Activated CD4-positive, alpha-beta T cell treated with anti-CD3 and anti-CD28 coated beads, Interleukin-2, amount 10 ng/mL, durations not matched to agents 24 days and 14 days (primary cell): Measurements from ENCODE around the gene RPA3. TPM values are rescaled to one million over a fixed set of nuclear protein-coding genes. Genes with fewer than 3 reads are reported as not detected.

Source experiments
- DNase-seq: peaks from one replicate; pipeline ENCODE4 v3.0.0; 2022
- H3K27ac Mint-ChIP-seq: one replicate; pipeline ENCODE4 v1.8.0; 2022; ENCODE audit warnings: mild to moderate bottlenecking, mixed read lengths
- H3K27me3 Mint-ChIP-seq: one replicate; pipeline ENCODE4 v1.8.0; 2022; ENCODE audit warnings: mixed read lengths
- H3K36me3 Mint-ChIP-seq: one replicate; pipeline ENCODE4 v1.8.0; 2022; ENCODE audit warnings: low read depth, mild to moderate bottlenecking, mixed read lengths
- H3K4me1 Mint-ChIP-seq: one replicate; pipeline ENCODE4 v1.8.0; 2021; ENCODE audit warnings: mixed read lengths
- H3K4me3 Mint-ChIP-seq: one replicate; pipeline ENCODE4 v1.8.0; 2022; ENCODE audit warnings: mild to moderate bottlenecking, moderate library complexity, mixed read lengths
- H3K9me3 Mint-ChIP-seq: one replicate; pipeline ENCODE4 v1.8.0; 2021; ENCODE audit warnings: mixed read lengths
- intact Hi-C: fragments of 100-400 bp; cut with micrococcal nuclease; formaldehyde crosslinking; loops from one replicate; pipeline ENCODE4 v1.15.1; 2023
- total RNA-seq: library from RNA; stranded (reverse); gene quantifications from 2 replicates; pipeline ENCODE4 v1.2.3, GENCODE V29; 2022

Gene RPA3
- total RNA-seq, 1 donor from 2014 or later: 93.0 TPM

- no peak overlapping the region for H3K4me3 Mint-ChIP-seq
- no peak for DNase-seq
- intact Hi-C loops: no loop called here
- H3K4me1 Mint-ChIP-seq: no peaks in the 10 kb centered on the region
- no peaks in the 10 kb centered on the region for H3K27me3 Mint-ChIP-seq
- H3K9me3 Mint-ChIP-seq: no peaks in the 10 kb centered on the region
- H3K27ac Mint-ChIP-seq: no peak overlapping the region
- H3K36me3 Mint-ChIP-seq: no peaks in the 10 kb centered on the region
Measured at GRCh38 chr7:7745258-7745657, 26.9 kb upstream of the RPA3 start.

GRCh38 chr7:7742223-7742622, 23.8 kb upstream of the RPA3 start:
- Mint-ChIP-seq H3K4me3 (no peak overlapping the region), H3K27me3 (no peaks in the 10 kb centered on the region), H3K27ac (no peak overlapping the region), H3K9me3 (no peaks in the 10 kb centered on the region), H3K4me1 (peaks cover 2% of the 10 kb centered on the region), H3K36me3 (no peaks in the 10 kb centered on the region)
- intact Hi-C loops: no loop called here
- DNase-seq: no peak

DNA sequence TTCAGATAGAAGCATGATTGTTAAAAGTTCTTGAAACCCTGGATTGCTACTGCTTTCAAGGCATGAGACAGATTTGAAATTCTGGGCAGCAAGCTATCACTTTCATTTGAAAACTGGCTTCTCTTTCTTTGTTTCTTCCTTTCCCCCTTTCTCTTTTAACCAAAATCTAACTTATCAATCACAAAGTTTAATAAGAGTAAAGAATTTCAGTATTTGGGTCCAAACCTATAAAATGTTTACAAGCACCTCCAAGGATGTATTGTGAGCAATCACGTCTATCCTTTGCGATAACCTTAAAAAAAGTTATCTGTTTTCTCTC, 21.6 kb upstream of the RPA3 start:
- peaks cover 2% of the 10 kb centered on the region for H3K4me1 Mint-ChIP-seq
- no peaks in the 10 kb centered on the region for H3K27me3 Mint-ChIP-seq
- no peak overlapping the region for H3K27ac Mint-ChIP-seq
- H3K4me3 Mint-ChIP-seq: no peak overlapping the region
- no peak for DNase-seq
- no peaks in the 10 kb centered on the region for H3K36me3 Mint-ChIP-seq
- no peaks in the 10 kb centered on the region for H3K9me3 Mint-ChIP-seq
- intact Hi-C loops: no loop called here

DNA sequence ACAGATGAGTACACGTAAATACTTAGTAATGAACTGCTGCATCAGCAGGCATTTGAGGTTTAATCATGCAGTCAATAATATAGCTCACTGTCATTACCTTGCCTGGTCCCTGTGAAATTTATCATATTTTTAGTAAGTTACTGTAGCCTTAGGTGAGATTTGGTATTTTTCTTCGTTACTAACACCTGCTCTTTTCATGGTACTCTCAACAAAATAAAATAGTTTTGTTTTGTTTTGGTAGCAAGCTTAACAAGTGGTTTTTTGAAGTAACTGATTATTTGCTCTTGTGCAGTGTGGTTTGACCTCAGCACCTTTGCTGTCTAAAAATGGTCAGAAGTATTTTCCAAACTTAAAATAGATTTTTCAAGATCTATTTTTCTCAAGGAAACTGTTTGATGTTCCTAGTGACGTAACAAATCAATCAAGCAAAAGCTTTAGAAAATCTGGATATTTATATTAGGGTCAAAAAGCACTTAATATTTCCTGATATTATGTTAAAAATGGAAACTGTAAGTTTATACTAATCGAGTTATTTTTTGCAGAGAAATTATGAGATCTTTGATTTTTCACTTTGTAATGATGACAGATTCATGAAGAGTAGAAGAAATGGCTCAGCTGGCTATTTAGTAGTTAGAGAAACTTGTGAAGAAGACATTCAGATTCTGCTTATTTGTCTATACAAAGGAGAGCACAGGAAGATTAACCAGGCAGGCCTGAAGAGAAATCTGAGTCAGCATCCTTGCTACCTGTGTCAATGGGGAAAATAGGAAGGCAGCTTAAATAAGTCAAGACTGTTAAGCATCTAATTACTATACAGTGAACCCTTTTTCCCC, 21.0 kb upstream of the RPA3 start:
- no peaks in the 10 kb centered on the region for H3K9me3 Mint-ChIP-seq
- no peaks in the 10 kb centered on the region for H3K36me3 Mint-ChIP-seq
- intact Hi-C loops: no loop called here
- no peak for DNase-seq
- H3K27me3 Mint-ChIP-seq: no peaks in the 10 kb centered on the region
- no peak overlapping the region for H3K4me3 Mint-ChIP-seq
- no peak overlapping the region for H3K27ac Mint-ChIP-seq
- H3K4me1 Mint-ChIP-seq: peaks cover 2% of the 10 kb centered on the region

DNA sequence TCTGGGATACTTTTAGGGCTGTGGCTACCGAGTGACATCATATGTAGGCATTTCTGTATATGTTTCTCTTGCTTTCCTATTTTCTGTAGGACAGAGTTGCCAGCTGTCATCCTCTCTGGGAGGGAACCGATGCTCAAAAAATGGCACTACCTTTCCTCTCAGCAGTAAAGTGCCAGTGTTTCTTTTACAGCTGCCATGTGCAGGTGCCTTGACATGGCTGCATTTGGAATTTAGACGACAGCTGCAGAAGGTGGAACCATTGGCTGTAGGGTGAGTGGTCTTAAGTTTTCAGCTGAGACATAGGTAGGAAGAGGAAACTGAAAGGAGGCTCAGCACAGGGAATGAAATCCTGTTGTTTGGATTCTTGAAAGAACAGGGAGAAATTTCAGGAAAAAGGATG, 20.2 kb upstream of the RPA3 start:
- Mint-ChIP-seq H3K27ac (no peak overlapping the region), H3K9me3 (no peaks in the 10 kb centered on the region), H3K27me3 (no peaks in the 10 kb centered on the region), H3K4me3 (no peak overlapping the region), H3K4me1 (peaks cover 2% of the 10 kb centered on the region), H3K36me3 (no peaks in the 10 kb centered on the region)
- intact Hi-C loops: no loop called here
- DNase-seq: no peak

DNA sequence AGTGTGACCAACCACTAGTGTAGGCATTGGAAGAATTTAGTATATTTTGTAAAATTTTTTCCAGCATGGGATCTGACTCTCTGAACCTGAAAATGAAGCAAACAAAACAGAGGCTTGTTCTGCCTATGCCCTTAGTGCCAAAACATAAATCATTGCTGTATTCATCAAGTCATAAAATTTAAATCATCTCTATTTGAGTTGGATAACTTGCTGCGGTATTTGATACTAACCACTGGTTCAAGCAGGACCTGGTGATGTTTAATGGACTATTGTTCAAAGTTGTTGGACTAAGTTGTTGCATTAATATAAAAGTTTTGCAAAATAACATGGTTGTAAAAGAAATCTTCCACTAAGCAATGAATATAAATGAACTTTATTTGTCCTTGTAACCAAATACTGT, 19.8 kb upstream of the RPA3 start:
- Mint-ChIP-seq H3K27ac (no peak overlapping the region), H3K4me1 (peaks cover 2% of the 10 kb centered on the region), H3K9me3 (no peaks in the 10 kb centered on the region), H3K4me3 (no peak overlapping the region), H3K36me3 (no peaks in the 10 kb centered on the region), H3K27me3 (no peaks in the 10 kb centered on the region)
- intact Hi-C loops: no loop called here
- no peak for DNase-seq

DNA sequence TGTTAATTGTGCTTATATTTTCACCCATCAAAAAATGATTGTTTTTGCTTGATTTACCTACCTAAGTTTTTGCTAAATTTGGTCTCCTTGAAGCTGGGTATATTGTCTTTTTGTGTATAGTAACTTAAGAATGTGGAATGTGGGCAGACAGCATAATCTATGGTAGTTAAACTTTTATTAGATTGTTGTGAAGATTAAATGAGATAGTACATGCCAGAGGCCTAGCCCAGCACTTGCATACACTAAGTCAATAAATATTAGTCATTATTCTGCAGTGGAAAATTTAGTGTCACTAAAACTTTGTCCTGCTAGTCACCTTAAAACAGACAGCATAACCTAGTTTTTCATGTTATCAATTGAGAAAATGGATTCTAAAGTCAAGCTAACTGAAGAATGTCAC, 19.3 kb upstream of the RPA3 start:
- no peak overlapping the region for H3K4me3 Mint-ChIP-seq
- H3K27me3 Mint-ChIP-seq: no peaks in the 10 kb centered on the region
- intact Hi-C loops: no loop called here
- peaks cover 2% of the 10 kb centered on the region for H3K4me1 Mint-ChIP-seq
- DNase-seq: no peak
- no peaks in the 10 kb centered on the region for H3K36me3 Mint-ChIP-seq
- no peaks in the 10 kb centered on the region for H3K9me3 Mint-ChIP-seq
- no peak overlapping the region for H3K27ac Mint-ChIP-seq

DNA sequence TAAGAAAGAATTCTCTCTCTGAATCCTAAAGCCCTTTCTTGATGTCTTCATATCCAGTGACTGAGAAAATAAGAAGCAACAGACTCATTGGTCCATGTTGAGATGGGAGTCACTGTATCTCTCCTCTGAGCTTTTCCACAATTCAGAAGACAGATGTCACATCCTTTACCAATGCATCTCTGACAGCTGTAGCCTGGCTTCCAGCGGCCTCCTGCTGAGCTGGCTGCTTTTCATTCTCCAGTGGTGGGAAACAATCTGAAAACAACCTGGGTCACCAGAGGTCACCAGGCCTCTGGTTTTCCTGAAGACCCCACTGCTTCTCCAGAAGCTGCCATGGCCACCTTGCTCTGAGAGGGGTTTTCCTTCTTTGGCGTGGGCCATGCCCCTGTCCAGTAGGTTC, 18.3 kb upstream of the RPA3 start:
- H3K27me3 Mint-ChIP-seq: no peaks in the 10 kb centered on the region
- peaks cover 2% of the 10 kb centered on the region for H3K4me1 Mint-ChIP-seq
- intact Hi-C loops: no loop called here
- no peak overlapping the region for H3K4me3 Mint-ChIP-seq
- no peaks in the 10 kb centered on the region for H3K9me3 Mint-ChIP-seq
- H3K36me3 Mint-ChIP-seq: no peaks in the 10 kb centered on the region
- no peak for DNase-seq
- H3K27ac Mint-ChIP-seq: no peak overlapping the region

- no peak overlapping the region for H3K4me3 Mint-ChIP-seq
- H3K4me1 Mint-ChIP-seq: no peaks in the 10 kb centered on the region
- no peak for DNase-seq
- intact Hi-C loops: no loop called here
- no peak overlapping the region for H3K27ac Mint-ChIP-seq
- H3K27me3 Mint-ChIP-seq: no peaks in the 10 kb centered on the region
- H3K9me3 Mint-ChIP-seq: no peaks in the 10 kb centered on the region
- H3K36me3 Mint-ChIP-seq: no peaks in the 10 kb centered on the region
Measured at GRCh38 chr7:7732621-7733281, 14.3 kb upstream of the RPA3 start.

GRCh38 chr7:7731732-7732131, 13.3 kb upstream of the RPA3 start:
- no peak for DNase-seq
- peaks cover under 1% of the 10 kb centered on the region for H3K9me3 Mint-ChIP-seq
- intact Hi-C loops: no loop called here
- H3K27ac Mint-ChIP-seq: no peak overlapping the region
- no peaks in the 10 kb centered on the region for H3K4me1 Mint-ChIP-seq
- no peaks in the 10 kb centered on the region for H3K27me3 Mint-ChIP-seq
- no peak overlapping the region for H3K4me3 Mint-ChIP-seq
- no peaks in the 10 kb centered on the region for H3K36me3 Mint-ChIP-seq

DNA sequence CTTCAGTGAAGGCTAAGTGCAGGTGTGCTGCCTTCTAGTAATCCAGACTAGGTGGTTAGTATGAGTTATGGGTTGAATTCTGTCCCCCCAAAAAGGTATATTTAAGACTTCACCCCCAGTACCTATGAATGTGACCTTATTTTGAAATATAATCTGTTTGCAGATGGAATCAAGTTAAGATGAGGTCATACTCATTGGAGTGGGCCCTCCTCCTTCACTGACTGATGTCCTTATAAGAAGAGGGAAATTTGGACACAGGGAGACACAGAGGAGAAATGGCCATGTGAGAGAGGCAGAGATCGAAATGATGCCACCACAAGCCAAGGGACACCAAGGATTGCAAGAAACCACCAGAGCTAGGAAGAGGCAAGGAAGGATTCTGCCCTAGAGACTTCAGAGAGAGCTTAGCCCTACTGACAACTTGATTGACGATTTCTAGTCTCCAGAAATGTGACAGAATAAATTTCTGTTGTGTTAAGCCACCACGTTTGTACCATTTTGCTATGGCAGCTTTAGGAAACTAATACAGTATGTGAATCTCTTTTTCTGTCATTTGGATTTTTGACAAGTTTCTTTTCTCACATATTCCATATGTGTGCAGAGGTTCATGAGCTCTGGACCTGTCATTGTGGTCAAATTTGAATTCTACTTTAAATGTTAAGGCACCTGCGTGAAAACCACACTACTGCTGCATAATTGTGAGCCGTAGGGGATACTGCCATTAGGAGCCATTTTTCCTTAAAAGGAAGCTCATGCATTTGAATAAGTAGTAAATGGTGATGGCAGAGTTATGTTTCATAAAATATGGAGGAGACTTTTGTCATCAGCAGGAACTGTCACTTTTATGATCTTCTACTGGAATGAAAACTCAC, 2.6 kb upstream of the RPA3 start:
- Mint-ChIP-seq H3K4me1 (peaks cover 17% of the 10 kb centered on the region), H3K27ac (no peak overlapping the region), H3K4me3 (no peak overlapping the region), H3K36me3 (peaks cover 6% of the 10 kb centered on the region), H3K9me3 (peaks cover 6% of the 10 kb centered on the region), H3K27me3 (no peaks in the 10 kb centered on the region)
- DNase-seq: no peak
- intact Hi-C loops: no loop called here

- H3K27me3 Mint-ChIP-seq: no peaks in the 10 kb centered on the region
- peaks cover 17% of the 10 kb centered on the region for H3K4me1 Mint-ChIP-seq
- H3K4me3 Mint-ChIP-seq: no peak overlapping the region
- intact Hi-C loops: no loop called here
- no peak for DNase-seq
- no peak overlapping the region for H3K27ac Mint-ChIP-seq
- peaks cover 6% of the 10 kb centered on the region for H3K36me3 Mint-ChIP-seq
- H3K9me3 Mint-ChIP-seq: no peaks in the 10 kb centered on the region
Measured at GRCh38 chr7:7720193-7720592, 1.8 kb upstream of the RPA3 start.

- Mint-ChIP-seq H3K9me3 (no peaks in the 10 kb centered on the region), H3K4me1 (peaks cover 17% of the 10 kb centered on the region), H3K4me3 (peak overlapping the region; percentile 47), H3K27me3 (no peaks in the 10 kb centered on the region), H3K27ac (peak overlapping the region; percentile 73), H3K36me3 (peaks cover 6% of the 10 kb centered on the region)
- peak; percentile 84 for DNase-seq
- intact Hi-C loops: loop anchor here (1.0 to 2.0 kb wide), 6 partner anchors 48 to 416 kb away; partner anchors contain the start of genes GLCCI1 and UMAD1
Measured at GRCh38 chr7:7719236-7719635, 829 bp upstream of the RPA3 start.

DNA sequence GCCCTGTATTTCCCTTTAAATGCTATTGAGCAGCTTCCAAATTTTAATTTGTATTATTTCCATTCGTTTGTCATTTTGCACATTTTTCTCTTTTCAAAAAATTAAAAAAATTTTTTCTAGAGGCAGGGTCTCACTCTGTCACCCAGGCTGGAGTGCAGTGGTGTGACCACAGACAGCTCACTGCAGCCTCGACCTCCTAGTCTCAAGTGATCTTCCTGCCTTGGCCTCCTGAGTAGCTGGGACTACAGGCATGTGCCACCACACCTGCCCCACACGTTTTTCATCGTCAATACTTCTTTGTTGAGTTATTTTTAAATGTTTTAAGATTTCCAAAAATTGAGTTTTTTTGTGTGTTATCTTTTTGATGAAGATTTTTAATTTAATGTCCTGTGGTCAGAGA, 4.7 kb downstream of the RPA3 start:
- Mint-ChIP-seq H3K27ac (no peak overlapping the region), H3K9me3 (no peaks in the 10 kb centered on the region), H3K4me1 (peaks cover 9% of the 10 kb centered on the region), H3K4me3 (no peak overlapping the region), H3K27me3 (no peaks in the 10 kb centered on the region), H3K36me3 (no peaks in the 10 kb centered on the region)
- intact Hi-C loops: no loop called here
- DNase-seq: no peak
